ENCODE results near the gene SRP19.
"Not testable (repeated sequence)": the region's sequence is repeated elsewhere in the genome, so short reads cannot be mapped to it uniquely, and the experiment has no call there.

Gene SRP19

DNA sequence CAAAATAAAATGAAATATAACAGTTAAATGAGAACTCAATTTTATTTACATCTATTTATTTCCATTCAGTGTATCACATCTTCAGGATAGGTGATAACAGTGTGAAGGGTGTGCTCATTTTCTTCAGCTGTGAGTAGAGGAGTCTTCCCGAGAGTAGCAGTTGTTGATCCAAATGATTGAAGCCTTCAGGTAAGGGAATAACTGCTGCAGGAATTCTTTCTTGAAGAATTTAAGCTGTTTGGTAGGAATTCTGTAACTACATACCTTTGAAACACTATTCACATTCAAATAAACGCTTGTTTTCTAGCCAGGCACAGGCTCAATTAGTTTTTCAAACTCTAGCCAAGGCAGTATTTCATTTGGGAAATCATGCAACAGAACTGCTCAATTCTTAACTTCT is 15.3 kb downstream of the SRP19 start:
- no peak for DNase-seq

- DNase-seq = no peak
Measured at GRCh38 chr5:112878101-112878500, 17.0 kb downstream of the SRP19 start.

DNA sequence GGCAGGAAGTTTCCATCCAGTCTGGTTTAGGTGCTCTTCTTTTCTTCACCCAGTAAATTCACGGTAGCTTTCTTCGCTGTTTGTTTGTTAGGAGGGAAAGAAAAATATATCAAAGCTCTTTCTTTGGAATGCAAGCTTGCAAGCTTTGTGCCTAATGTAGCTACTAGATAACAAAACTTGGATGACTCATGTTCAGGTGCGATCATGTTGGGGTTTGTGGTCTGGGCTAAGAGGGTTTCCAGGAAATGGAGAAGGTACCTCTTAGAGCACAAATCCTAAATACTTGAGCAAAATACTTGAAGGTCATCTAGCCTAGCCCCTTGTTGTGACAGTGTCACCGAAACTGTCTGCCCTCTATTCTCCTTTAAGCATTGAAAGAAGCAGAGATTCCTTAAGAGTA is 17.7 kb downstream of the SRP19 start:
- DNase-seq = no peak

- DNase-seq = no peak
Measured at GRCh38 chr5:112880219-112880964, 19.3 kb downstream of the SRP19 start.

DNA sequence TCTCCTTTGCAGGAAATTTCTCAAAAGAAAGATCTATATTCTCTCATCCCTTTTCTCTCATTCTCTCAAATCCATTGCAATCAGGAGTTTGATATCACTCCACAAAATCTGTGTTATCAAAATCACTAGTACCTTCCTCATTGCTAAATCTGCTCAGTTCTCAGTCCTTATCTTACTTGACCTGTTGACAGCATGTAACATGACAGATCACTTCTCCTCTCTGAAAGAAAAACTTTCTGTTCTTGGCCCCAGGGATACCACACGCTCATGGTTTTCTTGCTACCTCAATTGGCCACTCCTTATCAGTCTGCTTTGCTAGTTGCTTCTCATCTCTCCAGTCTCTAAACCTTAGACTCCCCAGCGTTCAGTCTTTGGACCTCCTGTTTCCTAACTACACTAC is 22.1 kb downstream of the SRP19 start:
- no peak for DNase-seq

DNA sequence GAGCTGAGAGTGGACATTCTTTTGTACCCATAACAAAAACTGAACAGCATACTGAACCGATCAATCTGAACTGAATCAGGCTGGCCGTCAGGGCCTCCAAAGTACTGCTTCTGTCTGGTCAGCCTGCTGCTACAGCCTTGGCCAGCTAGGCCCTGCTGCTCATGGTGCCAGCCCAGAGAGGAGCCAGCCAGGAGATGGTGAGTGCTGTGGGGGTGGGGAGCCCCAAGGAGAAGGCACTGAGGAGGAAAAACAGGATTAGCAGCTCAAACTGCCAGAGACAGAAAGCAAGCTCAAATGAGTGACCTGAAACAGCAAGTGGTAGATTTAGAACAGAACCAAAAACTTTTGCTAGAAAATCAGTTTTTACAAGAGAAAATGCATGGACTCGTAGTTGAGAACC is 23.9 kb downstream of the SRP19 start:
- no peak for DNase-seq

DNA sequence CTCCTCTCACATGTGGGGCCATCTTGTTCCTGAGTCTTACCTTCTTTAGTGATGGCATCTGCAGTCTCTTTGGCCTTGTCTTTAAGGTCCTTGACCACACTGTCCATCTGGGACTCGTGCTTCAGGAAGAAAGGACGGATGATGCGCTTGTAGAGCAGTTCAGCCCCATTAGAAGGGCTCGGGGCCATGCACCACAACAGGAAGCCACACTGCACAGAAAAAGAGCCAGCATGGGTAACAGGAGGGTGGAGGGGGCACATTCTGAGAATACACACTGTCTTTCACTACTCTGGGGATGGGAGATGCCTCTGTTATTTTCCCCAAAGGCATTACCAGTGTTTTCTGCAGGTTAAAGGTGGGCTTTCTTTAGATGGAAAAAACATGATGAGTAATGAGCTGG is 25.9 kb downstream of the SRP19 start:
- no peak for DNase-seq

GRCh38 chr5:112892066-112892465 is 31.0 kb downstream of the SRP19 start:
- not testable (repeated sequence) for DNase-seq

- DNase-seq = no peak
Measured at GRCh38 chr5:112892776-112893175, 31.7 kb downstream of the SRP19 start.

DNA sequence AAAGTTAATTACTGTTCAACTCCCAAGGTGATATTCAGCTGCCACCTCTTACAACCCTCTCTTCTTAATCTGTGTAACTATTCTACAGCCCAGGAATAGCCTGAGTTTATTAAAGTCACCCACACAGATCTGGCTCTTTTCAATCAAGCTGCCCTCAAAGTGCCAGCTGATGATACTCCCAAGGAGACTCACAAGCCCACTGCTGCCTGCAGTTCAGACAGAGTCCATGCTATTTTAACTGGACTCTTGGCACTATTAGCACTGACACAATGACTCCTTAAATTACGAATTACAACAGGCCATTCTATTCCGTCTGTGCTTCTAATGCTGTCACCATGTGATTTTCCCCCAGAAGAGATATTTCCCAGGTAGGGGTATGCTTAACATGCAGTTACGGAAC is 34.6 kb downstream of the SRP19 start:
- DNase-seq = no peak

- DNase-seq = no peak
Measured at GRCh38 chr5:112902561-112902960, 41.5 kb downstream of the SRP19 start.

DNA sequence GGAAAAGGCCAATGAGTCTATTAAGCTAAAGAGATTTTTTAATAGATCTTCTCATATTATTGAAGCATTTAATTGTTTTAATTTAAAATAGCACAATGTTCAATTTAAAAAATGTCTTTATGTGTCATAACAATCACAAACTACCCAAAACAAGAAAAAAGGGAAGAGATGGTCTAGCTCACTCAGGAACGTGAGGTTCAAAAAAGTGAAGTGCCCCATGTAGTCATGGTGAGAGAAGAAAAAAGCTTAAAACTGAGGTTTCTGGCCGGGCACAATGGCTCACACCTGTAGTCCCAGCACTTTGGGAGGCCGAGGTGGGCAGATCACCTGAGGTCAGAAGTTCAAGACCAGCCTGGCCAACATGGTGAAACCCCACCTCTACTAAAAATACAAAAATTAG is 43.9 kb downstream of the SRP19 start:
- DNase-seq = not testable (repeated sequence)

DNA sequence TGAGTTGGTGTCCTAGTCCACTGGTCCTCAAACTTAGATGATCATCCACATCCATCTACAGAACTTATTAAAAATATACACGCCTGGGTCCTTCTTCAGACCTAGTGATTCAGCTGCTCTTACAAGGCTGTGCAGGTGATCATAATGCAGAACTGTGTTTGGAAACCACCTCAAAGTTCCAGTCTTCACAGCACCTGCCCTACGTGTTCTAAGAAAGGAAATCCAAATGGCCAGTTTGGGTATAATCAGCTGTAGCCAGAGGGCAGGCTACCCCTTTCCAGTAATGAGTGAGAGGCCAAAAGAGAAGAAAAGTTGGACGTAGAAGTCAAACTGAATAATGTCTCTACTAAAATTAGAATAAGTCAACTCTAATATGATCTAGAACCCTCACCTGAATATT is 45.5 kb downstream of the SRP19 start:
- DNase-seq = no peak

GRCh38 chr5:112907166-112907631 is 46.1 kb downstream of the SRP19 start:
- DNase-seq = no peak

GRCh38 chr5:112908854-112909253 is 47.8 kb downstream of the SRP19 start:
- DNase-seq = no peak

- no peak for DNase-seq
Measured at GRCh38 chr5:112910529-112910928, 49.4 kb downstream of the SRP19 start.

DNA sequence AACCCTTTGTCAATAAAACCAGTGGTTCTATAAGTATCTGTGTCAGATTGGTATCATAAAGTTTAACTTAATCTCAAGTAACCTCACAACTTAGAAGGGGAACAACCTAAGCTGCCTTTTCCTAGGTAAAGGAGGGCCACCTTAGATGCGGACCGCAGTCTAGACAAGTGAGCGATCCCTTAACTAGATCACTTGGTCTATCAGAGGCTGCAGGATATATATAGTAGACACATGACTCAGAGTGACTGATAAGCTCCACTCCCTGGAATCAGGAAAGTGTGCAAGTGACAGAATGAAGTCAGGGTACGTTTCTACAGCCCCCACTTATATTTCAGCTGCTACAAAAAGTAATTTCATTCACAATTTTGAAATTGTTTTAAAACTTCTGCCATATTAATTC is 53.5 kb downstream of the SRP19 start:
- no peak for DNase-seq

- DNase-seq = no peak
Measured at GRCh38 chr5:112915831-112916230, 54.7 kb downstream of the SRP19 start.

DNA sequence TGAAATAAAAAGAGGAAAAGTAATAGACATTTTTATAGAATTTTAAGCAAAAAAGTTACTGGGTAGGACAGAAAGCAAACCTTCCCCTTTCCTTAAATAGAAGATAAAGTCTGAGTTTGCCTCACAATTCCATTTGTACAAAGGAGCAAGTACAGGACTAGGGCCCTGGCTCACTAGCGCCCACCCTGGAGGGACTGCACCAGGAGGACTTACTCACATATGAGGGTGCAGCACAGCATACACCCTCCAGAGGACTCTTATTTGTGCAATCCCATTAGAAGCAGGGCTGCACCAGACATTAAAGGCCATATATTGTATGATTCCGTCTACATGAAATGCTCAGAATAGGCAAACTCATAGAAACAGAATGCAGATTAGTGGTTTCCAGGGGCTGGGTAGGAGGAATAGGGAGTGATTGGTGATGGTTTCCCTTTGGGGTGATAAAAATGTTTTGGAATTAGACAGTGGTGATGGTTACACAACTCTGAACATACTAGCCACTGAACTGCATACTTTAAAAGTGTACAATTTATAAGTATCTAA is 56.4 kb downstream of the SRP19 start:
- peak; percentile 58 for DNase-seq

DNA sequence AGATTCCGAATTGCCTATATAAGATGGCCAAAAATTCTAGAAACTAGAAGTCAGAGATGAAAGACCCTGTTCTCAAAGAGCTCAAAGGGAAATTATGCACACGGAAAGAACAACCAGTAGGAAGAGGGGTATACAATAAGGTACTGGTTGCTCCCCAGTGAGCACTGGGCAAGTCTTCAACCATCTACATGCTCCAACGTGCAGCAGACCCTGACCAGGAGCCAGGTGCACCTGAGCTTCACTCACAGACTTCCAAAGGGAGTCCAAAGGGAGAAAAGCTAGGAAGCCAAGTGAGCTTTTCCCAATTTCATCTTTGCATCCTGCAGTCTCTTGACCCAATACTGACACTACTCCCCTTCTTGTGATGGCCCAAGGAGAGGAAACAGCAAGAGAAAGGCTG is 57.0 kb downstream of the SRP19 start:
- no peak for DNase-seq

DNA sequence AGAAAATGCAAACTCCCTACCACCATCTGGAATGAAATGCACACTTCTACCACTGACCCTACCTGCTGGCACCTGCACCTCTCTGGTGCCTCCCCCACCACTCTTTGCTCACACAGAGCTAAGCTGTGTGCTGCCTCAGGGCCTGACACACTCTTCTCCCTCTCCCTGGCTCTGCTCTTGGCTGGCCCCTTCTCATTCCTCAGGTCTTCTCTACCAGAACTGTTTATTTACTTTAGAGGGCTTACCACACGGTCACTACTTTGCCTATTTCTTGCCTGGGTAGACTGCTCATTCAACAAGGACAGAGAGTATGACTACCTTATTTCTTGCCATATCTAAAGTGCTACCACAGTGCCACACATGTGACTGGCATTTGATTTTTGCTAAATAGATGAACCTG is 57.6 kb downstream of the SRP19 start:
- no peak for DNase-seq
